Measurements from ENCODE around the gene IQCF2.
"Not testable (repeated sequence)": the region's sequence is repeated elsewhere in the genome, so short reads cannot be mapped to it uniquely, and the experiment has no call there.

Gene IQCF2

DNA sequence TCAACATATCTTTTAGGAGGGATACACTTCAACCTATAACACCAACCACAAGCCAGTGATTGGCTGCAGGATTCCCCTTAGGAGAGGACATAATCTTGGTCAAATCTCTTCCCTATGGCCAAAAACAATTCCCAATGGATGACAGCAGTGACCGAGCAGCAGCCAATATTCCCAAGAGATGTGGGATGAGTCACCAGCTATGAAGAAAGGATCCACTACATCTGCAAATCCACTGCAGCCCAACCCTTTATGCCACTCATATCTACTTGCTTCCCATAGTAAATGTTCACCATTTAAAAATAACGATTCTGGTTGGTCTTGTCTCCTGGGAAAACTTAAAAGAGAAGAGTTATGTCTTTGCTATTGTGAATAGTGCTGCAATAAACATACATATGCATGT lies 18.5 kb downstream of the IQCF2 start:
- no peak for DNase-seq (ENCODE audit: low read depth)

GRCh38 chr3:51886447-51886846 lies 25.0 kb downstream of the IQCF2 start:
- DNase-seq (ENCODE audit: low read depth), result no peak

- DNase-seq (ENCODE audit: low read depth), result no peak
Measured at GRCh38 chr3:51887620-51888019, 26.2 kb downstream of the IQCF2 start.

GRCh38 chr3:51888463-51889105 lies 27.2 kb downstream of the IQCF2 start:
- no peak for DNase-seq (ENCODE audit: low read depth)

GRCh38 chr3:51891242-51892039 lies 30.0 kb downstream of the IQCF2 start:
- no peak for DNase-seq (ENCODE audit: low read depth)

DNA sequence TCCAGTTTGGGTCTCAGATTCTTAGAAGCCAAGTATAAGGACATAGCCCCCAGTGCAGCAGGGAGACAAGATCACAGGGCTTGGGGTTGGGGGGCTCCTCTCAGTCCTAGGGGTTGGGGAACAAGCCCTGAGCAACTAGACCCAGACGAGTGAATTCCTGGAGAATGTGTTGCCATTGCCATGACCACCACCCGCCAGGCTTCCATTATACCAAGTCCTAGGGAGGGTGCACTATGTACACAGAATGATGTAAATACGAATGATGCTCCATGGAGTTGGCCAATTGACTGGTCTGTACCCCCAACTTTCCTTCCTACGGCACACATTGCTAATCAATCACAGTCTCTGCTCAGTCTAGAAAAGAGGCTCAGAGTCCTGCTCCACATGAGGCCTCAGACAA lies 33.0 kb downstream of the IQCF2 start:
- no peak for DNase-seq (ENCODE audit: low read depth)

DNA sequence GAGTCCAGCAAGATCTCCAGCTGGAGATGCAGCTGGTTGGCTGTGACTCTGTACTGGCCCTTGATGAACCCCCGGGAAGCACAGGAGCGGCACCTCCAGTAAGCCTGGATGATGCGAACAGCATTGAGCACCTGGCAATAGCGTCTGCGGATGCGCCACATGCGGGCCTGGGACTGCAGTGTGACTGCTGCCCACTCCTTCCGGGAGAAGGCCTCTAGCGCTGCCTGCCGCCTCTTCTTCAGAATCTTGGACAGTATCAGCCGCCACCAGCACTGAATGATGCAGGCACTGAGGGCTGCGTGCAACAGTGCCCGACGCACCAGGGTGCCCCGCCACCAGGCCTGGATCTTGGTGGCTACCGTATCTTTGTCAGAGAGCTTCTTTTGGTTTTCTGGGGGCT lies 33.5 kb downstream of the IQCF2 start:
- no peak for DNase-seq (ENCODE audit: low read depth)

DNA sequence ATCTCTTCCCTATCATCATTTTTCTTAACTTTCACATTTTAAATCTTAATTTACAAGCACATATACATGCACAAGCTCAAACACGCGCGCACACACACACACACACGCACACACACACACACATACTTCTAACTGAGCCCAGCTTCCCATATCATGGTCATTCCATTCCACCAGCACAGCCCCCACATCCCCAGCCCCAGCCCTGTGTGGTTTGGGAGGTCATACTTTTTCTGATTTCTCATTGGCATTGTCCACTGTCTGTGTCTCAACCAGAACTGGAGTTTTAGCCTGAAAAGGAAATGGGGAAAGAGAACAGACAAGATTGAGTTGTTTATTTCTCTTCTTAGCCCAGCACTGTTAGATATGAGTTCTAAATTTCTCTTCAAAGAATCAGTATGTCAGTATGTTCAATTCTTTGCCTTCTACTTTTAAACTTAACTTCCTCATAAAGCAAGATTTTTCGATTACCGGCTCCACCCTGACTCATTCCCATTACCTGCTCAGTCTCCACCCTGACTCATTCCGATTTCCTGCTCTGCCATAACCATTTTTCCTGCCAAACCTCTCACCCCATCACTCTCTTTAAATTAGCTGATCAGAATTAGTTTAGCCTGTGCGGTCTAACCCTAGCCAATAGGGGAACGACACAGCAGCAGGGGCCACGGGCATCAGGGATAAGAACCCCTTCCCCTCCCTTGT lies 35.3 kb downstream of the IQCF2 start:
- DNase-seq (ENCODE audit: low read depth), result no peak

GRCh38 chr3:51897391-51897790 lies 36.0 kb downstream of the IQCF2 start:
- DNase-seq (ENCODE audit: low read depth), result no peak

GRCh38 chr3:51900043-51900442 lies 38.6 kb downstream of the IQCF2 start:
- not testable (repeated sequence) for DNase-seq (ENCODE audit: low read depth)

DNA sequence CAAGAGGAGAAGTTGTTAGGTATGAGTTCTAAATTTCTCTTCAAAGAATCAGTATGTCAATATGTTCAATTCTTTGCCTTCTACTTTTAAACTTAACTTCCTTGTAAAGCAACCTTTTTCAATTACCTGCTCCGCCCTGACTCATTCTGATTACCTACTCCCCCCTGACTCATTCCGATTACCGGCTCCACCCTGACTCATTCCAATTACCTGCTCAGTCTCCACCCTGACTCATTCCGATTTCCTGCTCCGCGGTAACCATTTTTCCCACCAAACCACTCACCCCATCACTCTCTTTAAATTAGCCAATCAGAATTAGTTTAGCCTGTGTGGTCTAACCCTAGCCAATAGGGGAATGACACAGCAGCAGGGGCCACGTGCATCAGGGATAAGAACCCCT lies 40.9 kb downstream of the IQCF2 start:
- DNase-seq (ENCODE audit: low read depth), result not testable (repeated sequence)

- DNase-seq (ENCODE audit: low read depth), result no peak
Measured at GRCh38 chr3:51904034-51904823, 42.8 kb downstream of the IQCF2 start.

DNA sequence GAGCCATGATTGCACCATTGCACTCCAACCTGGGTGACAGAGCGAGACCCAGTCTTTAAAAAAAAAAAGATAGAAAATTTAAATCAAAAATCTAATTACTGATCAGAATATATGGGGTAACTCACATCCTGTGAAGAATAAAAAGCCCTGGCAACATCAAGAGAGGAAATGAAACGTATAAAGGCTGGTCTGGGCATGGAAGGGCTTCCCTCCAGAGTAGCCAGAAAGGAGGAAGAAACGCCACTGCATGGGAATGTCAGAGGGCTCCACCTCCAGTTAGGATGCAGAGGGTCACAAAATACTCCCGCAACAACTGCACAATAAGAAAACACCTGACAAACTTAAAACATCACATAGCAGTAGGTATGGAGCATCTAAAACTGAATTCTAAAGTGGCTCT lies 46.6 kb downstream of the IQCF2 start:
- DNase-seq (ENCODE audit: low read depth), result no peak

Data from stimulated activated CD8-positive, alpha-beta memory T cell treated with anti-CD3 and anti-CD28 coated beads, Interleukin-12 subunit alpha, Interleukin-12 subunit beta, amount 100 ng/mL, for 4 hours (primary cell).